ENCODE measurements around the gene DYDC1. TPM values are rescaled to one million over a fixed set of nuclear protein-coding genes. Genes with fewer than 3 reads are reported as not detected.

The DYDC1 gene
- total and polyA plus RNA-seq, 2 of the 13 experiments (the other 11 are each of a cell fraction or from before 2014, with no cell fraction given), result not detected

DNA sequence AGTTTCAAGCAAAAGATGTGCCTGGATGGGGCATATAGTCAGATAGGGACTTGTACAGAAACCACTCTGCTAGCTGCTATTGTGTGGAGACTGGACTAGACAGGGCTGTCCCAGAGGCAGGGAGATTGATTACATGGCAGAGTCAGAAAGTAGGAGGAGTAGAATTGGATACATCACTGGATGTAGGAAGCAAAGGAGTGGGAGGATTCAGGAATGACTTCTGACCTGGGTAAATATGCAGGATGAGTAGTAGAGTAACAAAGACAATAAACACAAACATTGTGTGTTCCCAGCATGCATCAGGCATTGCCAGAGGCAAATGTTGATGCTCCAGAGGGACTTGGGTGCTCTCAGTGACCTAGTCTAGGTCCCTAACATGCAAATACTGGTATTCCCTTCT lies 36.2 kb downstream of the DYDC1 start (continued):
- TF ChIP-seq, protein P1, sequence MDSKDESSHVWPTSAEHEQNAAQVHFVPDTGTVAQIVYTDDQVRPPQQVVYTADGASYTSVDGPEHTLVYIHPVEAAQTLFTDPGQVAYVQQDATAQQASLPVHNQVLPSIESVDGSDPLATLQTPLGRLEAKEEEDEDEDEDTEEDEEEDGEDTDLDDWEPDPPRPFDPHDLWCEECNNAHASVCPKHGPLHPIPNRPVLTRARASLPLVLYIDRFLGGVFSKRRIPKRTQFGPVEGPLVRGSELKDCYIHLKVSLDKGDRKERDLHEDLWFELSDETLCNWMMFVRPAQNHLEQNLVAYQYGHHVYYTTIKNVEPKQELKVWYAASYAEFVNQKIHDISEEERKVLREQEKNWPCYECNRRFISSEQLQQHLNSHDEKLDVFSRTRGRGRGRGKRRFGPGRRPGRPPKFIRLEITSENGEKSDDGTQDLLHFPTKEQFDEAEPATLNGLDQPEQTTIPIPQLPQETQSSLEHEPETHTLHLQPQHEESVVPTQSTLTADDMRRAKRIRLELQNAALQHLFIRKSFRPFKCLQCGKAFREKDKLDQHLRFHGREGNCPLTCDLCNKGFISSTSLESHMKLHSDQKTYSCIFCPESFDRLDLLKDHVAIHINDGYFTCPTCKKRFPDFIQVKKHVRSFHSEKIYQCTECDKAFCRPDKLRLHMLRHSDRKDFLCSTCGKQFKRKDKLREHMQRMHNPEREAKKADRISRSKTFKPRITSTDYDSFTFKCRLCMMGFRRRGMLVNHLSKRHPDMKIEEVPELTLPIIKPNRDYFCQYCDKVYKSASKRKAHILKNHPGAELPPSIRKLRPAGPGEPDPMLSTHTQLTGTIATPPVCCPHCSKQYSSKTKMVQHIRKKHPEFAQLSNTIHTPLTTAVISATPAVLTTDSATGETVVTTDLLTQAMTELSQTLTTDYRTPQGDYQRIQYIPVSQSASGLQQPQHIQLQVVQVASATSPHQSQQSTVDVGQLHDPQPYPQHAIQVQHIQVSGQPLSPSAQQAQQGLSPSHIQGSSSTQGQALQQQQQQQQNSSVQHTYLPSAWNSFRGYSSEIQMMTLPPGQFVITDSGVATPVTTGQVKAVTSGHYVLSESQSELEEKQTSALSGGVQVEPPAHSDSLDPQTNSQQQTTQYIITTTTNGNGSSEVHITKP (CRISPR knock-in tag; IDR thresholded peaks at IDR 0.05; ENCODE audit: low read depth), result no peak
- TF ChIP-seq RFX1 (IDR thresholded peaks at IDR 0.05), result no peak
- TF ChIP-seq RARA (CRISPR knock-in tag; IDR thresholded peaks at IDR 0.05), result 0 out of 2 replicates have a peak, but pooled peaks have one; percentile 11
- 0 out of 2 replicates have a peak, but pooled peaks have one; percentile 46 for TF ChIP-seq PAXIP1 (CRISPR knock-in tag; conservative IDR thresholded peaks at IDR 0.05)
- no peak for TF ChIP-seq MIER3 (CRISPR knock-in tag; IDR thresholded peaks at IDR 0.05; ENCODE audit: borderline replicate concordance)
- 0 out of 2 replicates have a peak, but pooled peaks have one; percentile 22 for TF ChIP-seq SOX5 (CRISPR knock-in tag; IDR thresholded peaks at IDR 0.05; ENCODE audit: borderline replicate concordance)
- TF ChIP-seq MATR3 (CRISPR knock-in tag; IDR thresholded peaks at IDR 0.05), result no peak
- TF ChIP-seq, protein P2, sequence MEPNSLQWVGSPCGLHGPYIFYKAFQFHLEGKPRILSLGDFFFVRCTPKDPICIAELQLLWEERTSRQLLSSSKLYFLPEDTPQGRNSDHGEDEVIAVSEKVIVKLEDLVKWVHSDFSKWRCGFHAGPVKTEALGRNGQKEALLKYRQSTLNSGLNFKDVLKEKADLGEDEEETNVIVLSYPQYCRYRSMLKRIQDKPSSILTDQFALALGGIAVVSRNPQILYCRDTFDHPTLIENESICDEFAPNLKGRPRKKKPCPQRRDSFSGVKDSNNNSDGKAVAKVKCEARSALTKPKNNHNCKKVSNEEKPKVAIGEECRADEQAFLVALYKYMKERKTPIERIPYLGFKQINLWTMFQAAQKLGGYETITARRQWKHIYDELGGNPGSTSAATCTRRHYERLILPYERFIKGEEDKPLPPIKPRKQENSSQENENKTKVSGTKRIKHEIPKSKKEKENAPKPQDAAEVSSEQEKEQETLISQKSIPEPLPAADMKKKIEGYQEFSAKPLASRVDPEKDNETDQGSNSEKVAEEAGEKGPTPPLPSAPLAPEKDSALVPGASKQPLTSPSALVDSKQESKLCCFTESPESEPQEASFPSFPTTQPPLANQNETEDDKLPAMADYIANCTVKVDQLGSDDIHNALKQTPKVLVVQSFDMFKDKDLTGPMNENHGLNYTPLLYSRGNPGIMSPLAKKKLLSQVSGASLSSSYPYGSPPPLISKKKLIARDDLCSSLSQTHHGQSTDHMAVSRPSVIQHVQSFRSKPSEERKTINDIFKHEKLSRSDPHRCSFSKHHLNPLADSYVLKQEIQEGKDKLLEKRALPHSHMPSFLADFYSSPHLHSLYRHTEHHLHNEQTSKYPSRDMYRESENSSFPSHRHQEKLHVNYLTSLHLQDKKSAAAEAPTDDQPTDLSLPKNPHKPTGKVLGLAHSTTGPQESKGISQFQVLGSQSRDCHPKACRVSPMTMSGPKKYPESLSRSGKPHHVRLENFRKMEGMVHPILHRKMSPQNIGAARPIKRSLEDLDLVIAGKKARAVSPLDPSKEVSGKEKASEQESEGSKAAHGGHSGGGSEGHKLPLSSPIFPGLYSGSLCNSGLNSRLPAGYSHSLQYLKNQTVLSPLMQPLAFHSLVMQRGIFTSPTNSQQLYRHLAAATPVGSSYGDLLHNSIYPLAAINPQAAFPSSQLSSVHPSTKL (CRISPR knock-in tag; IDR thresholded peaks at IDR 0.05), result peak; percentile 59
- peak; percentile 61 for TF ChIP-seq MIXL1 (CRISPR knock-in tag; IDR thresholded peaks at IDR 0.05)
- TF ChIP-seq ZNF782 (CRISPR knock-in tag; IDR thresholded peaks at IDR 0.05; ENCODE audit: borderline replicate concordance), result no peak
- peak; percentile 65 for TF ChIP-seq FOXP4 (CRISPR knock-in tag; IDR thresholded peaks at IDR 0.05)
- TF ChIP-seq EP300 (IDR thresholded peaks at IDR 0.05; ENCODE audit: low read depth in 2 of 2, low read length in 2 of 2), result peak in 1 of 2 experiments; percentile 40; a peak in 1 of 4 replicates
- no peak for TF ChIP-seq EP300 (CRISPR knock-in tag; IDR thresholded peaks at IDR 0.05; ENCODE audit: borderline replicate concordance)
- TF ChIP-seq ZMYM4 (CRISPR knock-in tag; IDR thresholded peaks at IDR 0.05), result peak; percentile 32; the same call in 1 of the 2 replicates
- no peak for TF ChIP-seq ATF1 (CRISPR knock-in tag; IDR thresholded peaks at IDR 0.05)
- TF ChIP-seq ZFP41 (CRISPR knock-in tag; IDR thresholded peaks at IDR 0.05; ENCODE audit: borderline replicate concordance), result no peak
- no peak for TF ChIP-seq ELF3 (CRISPR knock-in tag; IDR thresholded peaks at IDR 0.05)
- TF ChIP-seq SOX6 (IDR thresholded peaks at IDR 0.05), result no peak
- peak; percentile 60 for TF ChIP-seq SOX6 (CRISPR knock-in tag; IDR thresholded peaks at IDR 0.05)

Measured in HepG2 (cell line).